NCI-H345 treated with DMSO at 0.1 percent for 48 hours (cell line): ENCODE results near the gene DLG1.

Experiments used
- DNase-seq: peaks from one replicate; lab custom pipeline; 2025; ENCODE audit not compliant: unreplicated experiment; lab: John Stamatoyannopoulos, UW

The DLG1 gene

GRCh38 chr3:197298341-197298944 is at the start of gene DLG1:
DLG1 (minus strand) TSS chr3:197298612; CDS start chr3:197297204, 1,408 bp downstream.
- peak; percentile 84 for DNase-seq

DNA sequence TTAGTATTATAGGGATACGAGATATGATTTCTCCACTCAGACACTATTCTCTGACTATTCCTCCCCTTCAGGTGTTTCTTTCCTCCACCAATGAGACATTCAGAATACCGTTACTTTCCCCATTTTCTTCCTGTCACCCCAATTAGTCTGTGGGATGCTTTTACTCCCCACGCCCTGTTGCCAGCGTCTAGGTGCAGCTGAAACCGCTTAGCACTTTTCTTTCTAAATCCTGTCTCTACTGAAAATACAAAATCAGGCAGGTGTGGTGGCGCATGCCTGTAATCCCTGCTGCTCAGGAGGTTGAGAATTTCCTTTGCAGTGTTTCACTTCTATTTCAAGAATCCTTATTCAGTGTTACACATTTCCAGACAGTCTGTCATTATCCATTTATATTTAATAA is 49.6 kb upstream of the DLG1 start:
- no peak for DNase-seq

- no peak for DNase-seq
Measured at GRCh38 chr3:197345390-197345789, 47.0 kb upstream of the DLG1 start.

- no peak for DNase-seq
Measured at GRCh38 chr3:197344582-197345318, 46.3 kb upstream of the DLG1 start.

- no peak for DNase-seq
Measured at GRCh38 chr3:197343656-197344408, 45.4 kb upstream of the DLG1 start.

DNA sequence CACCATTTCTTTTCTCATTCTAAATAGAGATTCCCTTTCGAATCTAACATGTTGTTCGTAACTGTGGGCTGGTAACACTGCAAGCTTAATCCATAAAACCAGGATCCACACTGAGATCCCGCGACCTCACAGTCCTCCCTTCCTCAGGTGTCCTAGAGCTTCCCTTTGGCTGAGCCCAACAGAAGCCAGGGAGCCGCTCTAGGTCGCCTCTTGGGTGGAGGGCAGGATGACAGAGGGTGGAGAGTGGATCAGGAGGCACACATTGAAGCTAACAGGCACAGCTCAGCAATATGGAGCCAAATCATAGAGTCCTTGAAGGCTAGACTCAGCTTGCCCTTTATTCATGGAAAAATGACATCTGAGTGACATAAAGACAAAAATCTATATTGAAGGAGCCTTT is 44.7 kb upstream of the DLG1 start:
- no peak for DNase-seq

- no peak for DNase-seq
Measured at GRCh38 chr3:197340521-197340871, 42.1 kb upstream of the DLG1 start.

- no peak for DNase-seq
Measured at GRCh38 chr3:197339841-197340520, 41.6 kb upstream of the DLG1 start.

GRCh38 chr3:197338586-197338985 is 40.2 kb upstream of the DLG1 start:
- no peak for DNase-seq

GRCh38 chr3:197337656-197338055 is 39.2 kb upstream of the DLG1 start:
- DNase-seq: no peak

GRCh38 chr3:197337214-197337613 is 38.8 kb upstream of the DLG1 start:
- no peak for DNase-seq

DNA sequence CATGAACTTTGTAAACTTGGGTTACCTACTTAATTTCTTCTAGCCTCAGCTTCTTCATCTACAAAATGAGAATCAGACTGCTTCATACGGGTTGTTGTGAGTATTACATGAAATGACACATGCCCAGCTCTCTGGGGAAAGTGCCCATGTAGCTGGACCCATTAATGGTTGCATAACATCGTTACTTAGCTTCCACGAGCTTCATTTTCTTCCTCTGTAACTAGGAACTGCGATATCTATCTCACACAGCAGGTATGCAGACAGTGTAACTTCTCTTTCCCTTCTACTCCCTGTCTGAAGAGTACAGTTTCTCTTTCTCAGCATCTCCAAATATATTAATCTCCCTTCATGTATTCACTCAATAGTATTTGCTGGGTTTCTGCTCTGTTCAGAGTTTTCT is 37.9 kb upstream of the DLG1 start:
- no peak for DNase-seq

DNA sequence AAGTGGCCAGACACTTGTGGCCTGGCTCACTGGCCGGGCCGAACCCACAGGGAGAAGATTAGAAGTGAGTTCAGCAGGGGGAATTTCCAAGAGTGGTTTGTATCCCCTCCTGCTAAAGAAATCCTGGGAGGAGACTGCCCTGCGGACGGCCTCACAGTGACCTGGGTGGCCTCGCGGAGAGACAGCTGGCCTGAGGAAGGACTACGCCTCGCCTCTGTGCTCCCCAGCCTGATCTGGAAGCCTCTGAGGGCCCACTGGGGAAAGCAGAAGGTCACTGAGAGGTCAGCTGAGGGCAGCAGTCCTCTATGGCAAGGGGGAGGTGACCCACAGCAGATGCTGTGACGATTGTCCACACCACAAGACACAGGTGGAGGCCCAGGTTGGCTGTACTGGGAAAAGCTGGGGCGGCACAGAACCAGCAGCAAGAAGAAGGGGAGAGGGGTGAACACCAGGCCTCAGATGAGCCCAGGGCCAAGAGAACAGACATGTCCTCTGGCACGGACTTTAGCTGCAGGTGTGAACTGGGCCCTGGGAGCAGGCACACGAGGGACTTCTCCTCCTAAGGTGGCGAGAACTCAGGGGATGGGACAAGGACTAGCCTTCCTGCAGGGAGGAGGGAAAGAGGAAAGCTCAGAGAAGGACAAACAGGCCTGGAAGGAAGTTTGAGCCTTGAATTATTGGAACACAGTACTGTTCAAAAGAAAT is 37.2 kb upstream of the DLG1 start:
- DNase-seq: no peak

DNA sequence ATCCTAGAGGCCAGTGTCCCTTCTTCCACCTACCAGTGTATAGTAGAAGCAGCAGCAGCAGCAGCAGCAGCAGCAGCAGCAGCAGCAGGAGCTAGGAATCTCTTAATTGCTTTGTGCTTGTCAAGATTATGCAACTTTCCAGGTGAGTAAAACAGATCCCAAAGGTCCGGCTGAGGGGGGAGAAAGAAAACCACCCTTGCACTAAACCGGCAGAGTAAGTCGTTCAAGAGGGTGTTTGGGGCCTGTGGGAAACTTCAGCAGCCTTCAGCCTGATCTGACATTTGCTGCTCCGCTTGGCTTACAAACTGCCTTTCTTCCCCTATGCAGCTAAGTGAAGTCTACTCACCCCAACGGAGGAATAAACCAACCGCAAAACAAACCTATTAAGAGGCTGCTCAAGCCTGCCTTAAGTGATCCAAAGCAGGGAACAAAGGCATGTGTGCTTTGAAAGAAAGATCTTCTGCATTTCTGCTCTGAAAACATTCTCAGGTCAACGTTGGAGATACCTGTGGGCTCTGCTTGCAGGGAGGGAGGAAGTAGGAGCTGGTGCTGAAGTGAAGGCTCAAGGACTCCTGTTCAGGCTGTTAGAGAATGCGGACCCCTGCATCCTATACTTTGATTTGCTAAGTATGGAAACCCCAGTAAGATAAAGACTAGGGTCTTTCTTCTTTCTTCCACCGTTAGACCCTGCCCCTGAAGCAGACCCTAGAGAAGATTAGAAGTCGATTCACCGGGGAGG is 35.7 kb upstream of the DLG1 start:
- no peak for DNase-seq

DNA sequence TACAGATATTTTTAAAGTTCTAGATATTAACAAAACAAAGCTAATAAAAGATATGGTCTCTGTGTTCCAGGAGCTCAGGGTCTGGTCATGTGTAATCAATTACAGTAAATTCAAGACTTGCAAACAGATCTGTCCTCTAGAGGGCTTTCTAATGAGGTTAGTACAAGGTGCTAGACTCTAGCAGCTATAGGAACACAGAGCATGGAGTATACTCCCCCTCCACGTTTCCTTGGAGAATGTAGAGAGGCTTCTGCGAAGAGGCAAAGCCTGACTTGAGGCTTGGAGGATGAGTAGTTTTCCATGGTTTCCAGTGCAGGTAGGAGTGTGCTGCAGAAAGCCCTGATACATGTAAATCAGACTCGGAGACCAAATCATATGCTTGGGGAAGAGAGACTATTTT is 32.7 kb upstream of the DLG1 start:
- DNase-seq: no peak

GRCh38 chr3:197329382-197329781 is 31.0 kb upstream of the DLG1 start:
- DNase-seq: no peak

DNA sequence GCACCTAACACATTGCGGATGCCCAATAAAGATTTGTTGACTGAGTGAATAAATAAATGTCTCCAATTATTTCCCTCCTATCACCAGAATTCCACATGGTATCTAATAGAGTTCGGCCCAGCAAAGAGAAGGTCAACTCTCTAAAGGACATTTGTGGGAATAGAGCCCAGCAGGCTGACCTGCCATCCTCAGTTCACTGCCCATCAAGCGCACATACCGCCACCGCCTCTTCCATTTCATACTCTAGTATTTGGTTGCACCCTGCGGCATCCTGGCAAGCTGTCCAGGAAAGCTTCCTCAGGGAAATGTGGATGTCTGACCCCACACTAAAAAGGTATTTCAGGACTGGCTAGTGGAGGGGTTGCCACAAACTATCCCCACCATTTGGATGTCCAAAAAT is 29.8 kb upstream of the DLG1 start:
- DNase-seq: no peak

- no peak for DNase-seq
Measured at GRCh38 chr3:197327701-197328100, 29.3 kb upstream of the DLG1 start.

- no peak for DNase-seq
Measured at GRCh38 chr3:197325773-197326172, 27.4 kb upstream of the DLG1 start.

GRCh38 chr3:197322149-197322548 is 23.7 kb upstream of the DLG1 start:
- no peak for DNase-seq
